Measurements from ENCODE around the gene C1QTNF4. TPM values are rescaled to one million over a fixed set of nuclear protein-coding genes. Genes with fewer than 3 reads are reported as not detected.
"Not testable (repeated sequence)": the region's sequence is repeated elsewhere in the genome, so short reads cannot be mapped to it uniquely, and the experiment has no call there.

The C1QTNF4 gene
- total RNA-seq, 2 experiments from 2014 or later = 0.41 to 0.92 TPM

- no peak for TF ChIP-seq CTCF (IDR thresholded peaks at IDR 0.05)
- DNase-seq (peak; percentile 34 to 81 (median 58)), ATAC-seq (ENCODE audit: poor library complexity) (peak; percentile 88)
- Mint-ChIP-seq H3K27me3 (no peaks in the 10 kb centered on the region), H3K9me3 (no peaks in the 10 kb centered on the region), H3K4me1 (ENCODE audit: low read depth) (peaks cover 20% of the 10 kb centered on the region), H3K27ac (peak within 1 kb of the TSS; percentile 80), H3K36me3 (ENCODE audit: low read depth) (peaks cover 21% of the 10 kb centered on the region), H3K4me3 (peak within 1 kb of the TSS; percentile 87)
- Histone ChIP-seq H3K27ac (ENCODE audit: low read depth in 1 of 2, low read length in 2 of 2) (peak within 1 kb of the TSS; percentile 41 to 83), H3K27me3 (ENCODE audit: control insufficient read depth in 1 of 2, insufficient read depth in 2 of 2, low read length in 2 of 2) (no peaks in the 10 kb centered on the region), H3K9me3 (ENCODE audit: control insufficient read depth in 1 of 2, insufficient read depth in 1 of 2, low read length in 2 of 2) (no peaks in the 10 kb centered on the region), H3K4me1 (ENCODE audit: insufficient read depth, low read length) (peaks cover 25% of the 10 kb centered on the region), H3K4me3 (ENCODE audit: low read length) (peak within 1 kb of the TSS; percentile 86), H3K36me3 (ENCODE audit: insufficient read depth, low read length) (peaks cover 10% of the 10 kb centered on the region)
- ChIA-PET CTCF (interaction anchor here (1.0 to 3.4 kb wide), 4 partner anchors 12 to 56 kb away, joined by 3 to 19 read pairs (median 3); partner anchors contain the start of gene CELF1), POLR2A (interaction anchor here (0.8 to 3.6 kb wide), 7 partner anchors 9 to 201 kb away, joined by 3 to 38 read pairs (median 7); partner anchors contain the start of genes AGBL2, CELF1, FNBP4 and KBTBD4)
- intact Hi-C loops (cut with DNase I, micrococcal nuclease) = no loop called here
These were observed 28.7 kb downstream of the C1QTNF4 start, which contains the start of gene PTPMT1 for GRCh38 chr11:47565340-47566148. Gene PTPMT1 (plus strand): TSS chr11:47565599. CDS start chr11:47565623, 24 bp downstream.

DNA sequence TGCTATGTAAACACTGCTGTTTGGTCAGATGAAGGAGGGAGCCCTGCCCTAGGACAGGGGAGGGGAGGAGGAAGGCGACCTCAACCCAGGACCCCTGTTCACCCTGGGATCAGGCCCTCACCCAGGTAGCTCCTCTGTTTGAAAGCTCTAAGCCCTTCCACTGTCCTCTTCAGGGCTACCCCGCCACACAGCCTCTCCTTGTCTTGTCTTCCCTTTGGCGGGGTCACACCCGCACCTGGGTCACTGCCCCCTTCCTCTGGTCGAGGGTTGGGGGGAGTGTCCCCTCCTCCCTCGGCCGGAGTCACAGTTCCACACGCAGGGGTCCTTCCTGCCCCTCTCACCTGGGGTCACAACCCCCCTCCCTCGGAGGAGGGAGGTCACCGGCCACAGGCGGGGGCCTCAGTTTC, 29.3 kb downstream of the C1QTNF4 start:
- Mint-ChIP-seq H3K27ac (peak overlapping the region; percentile 80), H3K4me3 (peak overlapping the region; percentile 79), H3K36me3 (ENCODE audit: low read depth) (peaks cover 15% of the 10 kb centered on the region), H3K27me3 (no peaks in the 10 kb centered on the region), H3K9me3 (no peaks in the 10 kb centered on the region), H3K4me1 (ENCODE audit: low read depth) (peaks cover 20% of the 10 kb centered on the region)
- Histone ChIP-seq H3K36me3 (ENCODE audit: insufficient read depth, low read length) (peaks cover 4% of the 10 kb centered on the region), H3K4me3 (ENCODE audit: low read length) (peak overlapping the region; percentile 86), H3K27me3 (ENCODE audit: control insufficient read depth in 1 of 2, insufficient read depth in 2 of 2, low read length in 2 of 2) (no peaks in the 10 kb centered on the region), H3K9me3 (ENCODE audit: control insufficient read depth in 1 of 2, insufficient read depth in 1 of 2, low read length in 2 of 2) (no peaks in the 10 kb centered on the region), H3K27ac (ENCODE audit: low read depth in 1 of 2, low read length in 2 of 2) (peak overlapping the region; percentile 41 to 83), H3K4me1 (ENCODE audit: insufficient read depth, low read length) (peaks cover 21% of the 10 kb centered on the region)
- DNase-seq (no peak), ATAC-seq (ENCODE audit: poor library complexity) (peak; percentile 6)
- ChIA-PET CTCF (interaction anchor here (1.0 to 3.4 kb wide), 4 partner anchors 12 to 56 kb away, joined by 3 to 19 read pairs (median 3); partner anchors contain the start of gene CELF1), POLR2A (interaction anchor here (0.5 to 3.6 kb wide), 7 partner anchors 9 to 442 kb away, joined by 3 to 38 read pairs (median 7); partner anchors contain the start of genes AGBL2, CELF1, FNBP4 and KBTBD4)
- intact Hi-C loops (cut with DNase I, micrococcal nuclease) = no loop called here
- TF ChIP-seq CTCF (IDR thresholded peaks at IDR 0.05) = no peak

DNA sequence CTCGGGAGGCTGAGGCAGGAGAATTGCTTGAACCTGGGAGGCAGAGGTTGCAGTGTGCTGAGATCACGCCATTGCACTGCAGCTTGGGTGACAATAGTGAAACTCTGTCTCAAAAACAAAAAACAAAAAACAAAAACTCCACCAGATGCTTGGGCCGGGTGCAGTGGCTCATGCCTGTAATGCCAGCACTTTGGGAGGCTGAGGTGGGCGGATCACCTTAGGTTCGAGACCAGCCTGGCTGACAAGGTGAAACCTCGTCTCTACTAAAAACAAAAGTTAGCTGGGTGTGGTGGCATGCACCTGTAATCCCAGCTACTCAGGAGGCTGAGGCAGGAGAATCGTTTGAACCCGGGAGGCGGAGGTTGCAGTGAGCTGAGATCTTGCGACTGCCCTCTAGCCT, 29.8 kb downstream of the C1QTNF4 start:
- H3K36me3 ChIP-seq (ENCODE audit: insufficient read depth, low read length); ATAC-seq (ENCODE audit: poor library complexity); H3K27ac ChIP-seq (ENCODE audit: low read depth in 1 of 2, low read length in 2 of 2); intact Hi-C loops (cut with DNase I, micrococcal nuclease); DNase-seq; H3K9me3 ChIP-seq (ENCODE audit: control insufficient read depth in 1 of 2, insufficient read depth in 1 of 2, low read length in 2 of 2); H3K27me3 ChIP-seq (ENCODE audit: control insufficient read depth in 1 of 2, insufficient read depth in 2 of 2, low read length in 2 of 2); H3K9me3 Mint-ChIP-seq; H3K27me3 Mint-ChIP-seq; H3K36me3 Mint-ChIP-seq (ENCODE audit: low read depth): not testable (repeated sequence)
- peak overlapping the region; percentile 78 for H3K4me3 Mint-ChIP-seq
- CTCF ChIA-PET = interaction anchor here (1.0 to 3.4 kb wide), 4 partner anchors 9 to 55 kb away, joined by 3 to 19 read pairs (median 3); partner anchors contain the start of gene CELF1
- peak overlapping the region; percentile 80 for H3K27ac Mint-ChIP-seq
- H3K4me1 ChIP-seq (ENCODE audit: insufficient read depth, low read length) = peaks cover 21% of the 10 kb centered on the region
- H3K4me1 Mint-ChIP-seq (ENCODE audit: low read depth) = peaks cover 20% of the 10 kb centered on the region
- POLR2A ChIA-PET = interaction anchor here (0.5 to 3.6 kb wide), 7 partner anchors 9 to 443 kb away, joined by 3 to 38 read pairs (median 7); partner anchors contain the start of genes AGBL2, CELF1, FNBP4 and KBTBD4
- peak overlapping the region; percentile 86 for H3K4me3 ChIP-seq (ENCODE audit: low read length)

GRCh38 chr11:47562393-47562792, 31.8 kb downstream of the C1QTNF4 start:
- ATAC-seq (ENCODE audit: poor library complexity); H3K4me3 ChIP-seq (ENCODE audit: low read length); H3K36me3 Mint-ChIP-seq (ENCODE audit: low read depth); H3K27ac Mint-ChIP-seq; H3K36me3 ChIP-seq (ENCODE audit: insufficient read depth, low read length); H3K9me3 ChIP-seq (ENCODE audit: control insufficient read depth in 1 of 2, insufficient read depth in 1 of 2, low read length in 2 of 2); H3K27ac ChIP-seq (ENCODE audit: low read depth in 1 of 2, low read length in 2 of 2); intact Hi-C loops (cut with DNase I, micrococcal nuclease); H3K9me3 Mint-ChIP-seq; H3K27me3 Mint-ChIP-seq; H3K27me3 ChIP-seq (ENCODE audit: control insufficient read depth in 1 of 2, insufficient read depth in 2 of 2, low read length in 2 of 2); H3K4me3 Mint-ChIP-seq; POLR2A ChIA-PET; DNase-seq; CTCF ChIA-PET: not testable (repeated sequence)
- H3K4me1 ChIP-seq (ENCODE audit: insufficient read depth, low read length) = peaks cover 21% of the 10 kb centered on the region
- peaks cover 20% of the 10 kb centered on the region for H3K4me1 Mint-ChIP-seq (ENCODE audit: low read depth)
